ENCODE data around the gene GSK3B.

Gene GSK3B

GRCh38 chr3:119937229-119937628 lies 157.0 kb downstream of the GSK3B start:
- no peak for TF ChIP-seq CTCF (IDR thresholded peaks at IDR 0.05; ENCODE audit: low read depth, low read length)
- H3K4me3 ChIP-seq (ENCODE audit: low read depth, low read length): no peak overlapping the region

- H3K4me3 ChIP-seq (ENCODE audit: low read depth, low read length): no peak overlapping the region
- TF ChIP-seq CTCF (IDR thresholded peaks at IDR 0.05; ENCODE audit: low read depth, low read length): no peak
Observed at GRCh38 chr3:119934249-119934648, 160.0 kb downstream of the GSK3B start.

GRCh38 chr3:119933207-119933606 lies 161.0 kb downstream of the GSK3B start:
- no peak for TF ChIP-seq CTCF (IDR thresholded peaks at IDR 0.05; ENCODE audit: low read depth, low read length)
- H3K4me3 ChIP-seq (ENCODE audit: low read depth, low read length): no peak overlapping the region

GRCh38 chr3:119930286-119930685 lies 164.0 kb downstream of the GSK3B start:
- H3K4me3 ChIP-seq (ENCODE audit: low read depth, low read length): no peak overlapping the region
- no peak for TF ChIP-seq CTCF (IDR thresholded peaks at IDR 0.05; ENCODE audit: low read depth, low read length)

- no peak for TF ChIP-seq CTCF (IDR thresholded peaks at IDR 0.05; ENCODE audit: low read depth, low read length)
- H3K4me3 ChIP-seq (ENCODE audit: low read depth, low read length): no peak overlapping the region
Observed at GRCh38 chr3:119927190-119927589, 167.1 kb downstream of the GSK3B start.

- TF ChIP-seq CTCF (IDR thresholded peaks at IDR 0.05; ENCODE audit: low read depth, low read length): no peak
Observed at GRCh38 chr3:119924111-119925094, 169.8 kb downstream of the GSK3B start.

More at GRCh38 chr3:119924111-119925094, 169.8 kb downstream of the GSK3B start:
- no peak overlapping the region for H3K4me3 ChIP-seq (ENCODE audit: low read depth, low read length)

All from WI38 (cell line).